A673 (cell line): Measurements from ENCODE around the gene NCKAP5. TPM values are rescaled to one million over a fixed set of nuclear protein-coding genes. Genes with fewer than 3 reads are reported as not detected.

ENCODE experiments used
- BruUV-seq: library from RNA; stranded (reverse); fragments of 400-500 nt; replicated peaks from 2 replicates; lab custom pipeline; 2021; lab: Mats Ljungman, UMichigan
- CTCF ChIA-PET: fragments of 300-600 bp; sonication (Branson Sonifier 250); formaldehyde crosslinking; loops from one replicate; lab custom pipeline; 2022; ENCODE audit warnings: antibody characterized with exemption; lab: Charles Lee
- POLR2A ChIA-PET: fragments of 300-600 bp; sonication (Branson Sonifier 250); formaldehyde crosslinking; loops from one replicate; lab custom pipeline; 2022; ENCODE audit warnings: antibody characterized with exemption; ENCODE audit not compliant: low non-redundant PET; lab: Charles Lee
- DNase-seq: peaks from one replicate; pipeline ENCODE4 v3.0.0-alpha.2; 2015; ENCODE audit warnings: low spot score
- H3K27ac ChIP-seq: fragments of 200-600 bp; sonication (generic); 2 replicates; pipeline ENCODE4 v1.5.1; 2016; ENCODE audit warnings: mixed run types, low read depth, mild to moderate bottlenecking, mixed read lengths, antibody characterized with exemption, low read length; ENCODE audit not compliant: poor library complexity, severe bottlenecking
- H3K27me3 ChIP-seq: fragments of 200-600 bp; sonication (generic); replicated peaks from 2 replicates; pipeline ENCODE4 v1.6.1; 2017; ENCODE audit warnings: mixed run types, low read depth, mild to moderate bottlenecking, mixed read lengths, antibody characterized with exemption, low read length; ENCODE audit not compliant: insufficient read depth, poor library complexity
- H3K36me3 ChIP-seq: fragments of 200-600 bp; sonication (generic); 2 replicates; pipeline ENCODE4 v1.6.1; 2016; ENCODE audit warnings: mixed run types, mild to moderate bottlenecking, mixed read lengths, antibody characterized with exemption, low read length; ENCODE audit not compliant: insufficient read depth, poor library complexity, severe bottlenecking
- H3K4me1 ChIP-seq: fragments of 200-600 bp; sonication (generic); 2 replicates; pipeline ENCODE4 v1.6.1; 2017; ENCODE audit warnings: mixed run types, mild to moderate bottlenecking, mixed read lengths, antibody characterized with exemption, low read length; ENCODE audit not compliant: insufficient read depth, poor library complexity, severe bottlenecking
- H3K4me3 ChIP-seq: fragments of 200-600 bp; sonication (generic); 2 replicates; pipeline ENCODE4 v1.5.1; 2016; ENCODE audit warnings: low read depth, mixed run types, mild to moderate bottlenecking, mixed read lengths, low read length; ENCODE audit not compliant: poor library complexity, severe bottlenecking
- H3K9me3 ChIP-seq: fragments of 200-600 bp; sonication (generic); 2 replicates; pipeline ENCODE4 v1.6.1; 2016; ENCODE audit warnings: mixed run types, low read depth, mild to moderate bottlenecking, mixed read lengths, antibody characterized with exemption, low read length; ENCODE audit not compliant: poor library complexity, severe bottlenecking
- CTCF ChIP-seq: fragments of 300-800, 200-600 bp; sonication (generic); conservative IDR thresholded peaks from 2 replicates; pipeline ENCODE4 v1.5.1; 2017; ENCODE audit warnings: low read depth, mild to moderate bottlenecking, antibody characterized with exemption, low read length, moderate library complexity, mixed read lengths
- EZH2 ChIP-seq: fragments of 200-600 bp; sonication (generic); IDR thresholded peaks from 2 replicates; pipeline ENCODE4 v1.6.1; 2017; ENCODE audit warnings: borderline replicate concordance, low read depth, mild to moderate bottlenecking, mixed read lengths, antibody characterized with exemption, low read length; ENCODE audit not compliant: poor library complexity, severe bottlenecking
- intact Hi-C: fragments of 100-400 bp; cut with micrococcal nuclease; formaldehyde crosslinking; loops from one replicate; pipeline ENCODE4 v1.10.0; 2022; ENCODE audit not compliant: unreplicated experiment
- total RNA-seq: library from RNA; stranded (reverse); gene quantifications from 2 replicates; pipeline ENCODE4 v1.2.3, GENCODE V29; 2021

Gene NCKAP5
- total RNA-seq, 1 experiment from 2014 or later = 26.6 TPM

GRCh38 chr2:133122529-133122928 is 445.7 kb downstream of the NCKAP5 start:
- no peak overlapping the region for H3K4me3 ChIP-seq
- H3K9me3 ChIP-seq = no peaks in the 10 kb centered on the region
- no peak overlapping the region for H3K27ac ChIP-seq
- TF ChIP-seq CTCF (no peak), EZH2 (no peak)
- no TSS peak for BruUV-seq
- ChIA-PET POLR2A (no interaction called here), CTCF (no interaction called here)
- DNase-seq = no peak
- no peaks in the 10 kb centered on the region for H3K36me3 ChIP-seq
- H3K27me3 ChIP-seq = no peaks in the 10 kb centered on the region
- no peaks in the 10 kb centered on the region for H3K4me1 ChIP-seq
- intact Hi-C loops = no loop called here

- no peak for DNase-seq
- TF ChIP-seq CTCF (no peak), EZH2 (no peak)
- Histone ChIP-seq H3K9me3 (no peaks in the 10 kb centered on the region), H3K27me3 (no peaks in the 10 kb centered on the region), H3K36me3 (no peaks in the 10 kb centered on the region), H3K4me1 (no peaks in the 10 kb centered on the region), H3K27ac (no peak overlapping the region), H3K4me3 (no peak overlapping the region)
- no TSS peak for BruUV-seq
- ChIA-PET POLR2A (no interaction called here), CTCF (no interaction called here)
- intact Hi-C loops = no loop called here
Measured at GRCh38 chr2:133120310-133120709, 448.0 kb downstream of the NCKAP5 start.

- CTCF ChIA-PET = no interaction called here
- no TSS peak for BruUV-seq
- no peak for TF ChIP-seq EZH2
- TF ChIP-seq CTCF = no peak
- peaks cover 16% of the 10 kb centered on the region for H3K4me1 ChIP-seq
- no peak for DNase-seq
- H3K36me3 ChIP-seq = no peaks in the 10 kb centered on the region
- no peak overlapping the region for H3K4me3 ChIP-seq
- H3K27me3 ChIP-seq = no peaks in the 10 kb centered on the region
- intact Hi-C loops = no loop called here
- H3K9me3 ChIP-seq = no peaks in the 10 kb centered on the region
- POLR2A ChIA-PET = no interaction called here
- no peak overlapping the region for H3K27ac ChIP-seq
Measured at GRCh38 chr2:133110201-133110600, 458.1 kb downstream of the NCKAP5 start.
